ENCODE data around the gene CAMKV. TPM values are rescaled to one million over a fixed set of nuclear protein-coding genes. Genes with fewer than 3 reads are reported as not detected.

The CAMKV gene
- total and polyA plus RNA-seq, 10 of the 15 experiments (the other 5 are each of a cell fraction or from before 2014, with no cell fraction given): 0.06 to 0.20 TPM; not detected in 8

DNA sequence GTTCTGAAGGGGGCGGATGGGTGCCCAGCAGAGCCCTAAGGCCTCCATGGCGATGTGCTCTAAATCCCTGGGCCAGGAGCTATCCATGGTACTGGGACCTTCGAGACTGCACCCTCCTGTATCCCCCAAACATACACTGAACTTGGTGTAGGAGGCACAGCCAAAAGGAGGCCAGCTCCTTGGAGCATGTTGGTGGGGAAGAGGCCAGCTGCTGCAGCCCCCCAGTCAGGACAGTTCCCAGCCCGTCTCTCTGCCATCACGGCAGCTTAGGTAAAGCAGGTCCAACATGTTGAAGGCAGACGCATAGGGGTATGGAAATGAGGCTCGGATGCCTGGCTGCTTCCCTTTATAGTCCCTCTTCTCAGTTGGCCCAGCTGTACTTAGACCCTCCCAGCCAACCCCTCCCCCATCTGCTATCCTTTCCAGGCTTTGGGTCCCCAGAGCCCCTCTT, 1.8 kb downstream of the CAMKV start:
- RAD21 ChIA-PET (ENCODE audit: unreplicated experiment): no interaction called here
- Histone ChIP-seq H3K4me3 (no peak overlapping the region), H3K4me2 (ENCODE audit: control insufficient read depth, insufficient read depth) (no peak overlapping the region), H4K20me1 (ENCODE audit: control insufficient read depth, insufficient read depth) (no peaks in the 10 kb centered on the region), H3K36me3 (ENCODE audit: control insufficient read depth in 2 of 2, insufficient read depth in 2 of 2, low read length in 1 of 2) (no peaks in the 10 kb centered on the region), H2AFZ (ENCODE audit: control insufficient read depth, low read depth, low read length) (no peak overlapping the region), H3K27me3 (replicated peaks in 1 of 2; ENCODE audit: control insufficient read depth in 2 of 2, insufficient read depth in 2 of 2, low read length in 1 of 2) (peaks cover 5 to 11% of the 10 kb centered on the region in 2 experiments; a peak in 3 of 4 replicates), H3K4me1 (ENCODE audit: control insufficient read depth, insufficient read depth, low read length) (no peaks in the 10 kb centered on the region), H3K9ac (ENCODE audit: control insufficient read depth, insufficient read depth, low read length) (no peak overlapping the region), H3K9me3 (replicated peaks; ENCODE audit: control insufficient read depth, insufficient read depth, low read length) (no peaks in the 10 kb centered on the region), H3K79me2 (ENCODE audit: control insufficient read depth, insufficient read depth, low read length) (no peaks in the 10 kb centered on the region), H3K27ac (ENCODE audit: control insufficient read depth, insufficient read depth) (no peak overlapping the region)
- no TSS peak for BruUV-seq (replicated peaks)
- DNase-seq (ENCODE audit: low read depth, low spot score) (no peak), FAIRE-seq (no peak), ATAC-seq (peak; percentile 53; the same call in 2 of the 3 replicates)
- 17% methylated on average over 7 of the region's 7 CpGs for WGBS (ENCODE audit: insufficient coverage, insufficient replicate concordance, low lambda C conversion rate, missing lambda C conversion rate)
- POLR2A ChIA-PET: interaction anchor here (0.6 kb wide), 1 partner anchor 79 kb away, joined by 3 read pairs; no protein-coding TSS in a partner anchor
- SMC1A ChIA-PET (ENCODE audit: uncharacterized antibody, unreplicated experiment): interaction anchor here (1.2 to 2.5 kb wide), 2 partner anchors 12 to 41 kb away, joined by 3 to 8 read pairs; partner anchors contain the start of gene TRAIP
- TF ChIP-seq, protein P1, sequence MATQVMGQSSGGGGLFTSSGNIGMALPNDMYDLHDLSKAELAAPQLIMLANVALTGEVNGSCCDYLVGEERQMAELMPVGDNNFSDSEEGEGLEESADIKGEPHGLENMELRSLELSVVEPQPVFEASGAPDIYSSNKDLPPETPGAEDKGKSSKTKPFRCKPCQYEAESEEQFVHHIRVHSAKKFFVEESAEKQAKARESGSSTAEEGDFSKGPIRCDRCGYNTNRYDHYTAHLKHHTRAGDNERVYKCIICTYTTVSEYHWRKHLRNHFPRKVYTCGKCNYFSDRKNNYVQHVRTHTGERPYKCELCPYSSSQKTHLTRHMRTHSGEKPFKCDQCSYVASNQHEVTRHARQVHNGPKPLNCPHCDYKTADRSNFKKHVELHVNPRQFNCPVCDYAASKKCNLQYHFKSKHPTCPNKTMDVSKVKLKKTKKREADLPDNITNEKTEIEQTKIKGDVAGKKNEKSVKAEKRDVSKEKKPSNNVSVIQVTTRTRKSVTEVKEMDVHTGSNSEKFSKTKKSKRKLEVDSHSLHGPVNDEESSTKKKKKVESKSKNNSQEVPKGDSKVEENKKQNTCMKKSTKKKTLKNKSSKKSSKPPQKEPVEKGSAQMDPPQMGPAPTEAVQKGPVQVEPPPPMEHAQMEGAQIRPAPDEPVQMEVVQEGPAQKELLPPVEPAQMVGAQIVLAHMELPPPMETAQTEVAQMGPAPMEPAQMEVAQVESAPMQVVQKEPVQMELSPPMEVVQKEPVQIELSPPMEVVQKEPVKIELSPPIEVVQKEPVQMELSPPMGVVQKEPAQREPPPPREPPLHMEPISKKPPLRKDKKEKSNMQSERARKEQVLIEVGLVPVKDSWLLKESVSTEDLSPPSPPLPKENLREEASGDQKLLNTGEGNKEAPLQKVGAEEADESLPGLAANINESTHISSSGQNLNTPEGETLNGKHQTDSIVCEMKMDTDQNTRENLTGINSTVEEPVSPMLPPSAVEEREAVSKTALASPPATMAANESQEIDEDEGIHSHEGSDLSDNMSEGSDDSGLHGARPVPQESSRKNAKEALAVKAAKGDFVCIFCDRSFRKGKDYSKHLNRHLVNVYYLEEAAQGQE (IDR thresholded peaks at IDR 0.05; ENCODE audit: low read depth, low read length): peak; percentile 94
- TF ChIP-seq STAT3 (IDR thresholded peaks at IDR 0.05; ENCODE audit: low read depth, low read length) (no peak), NFYB (IDR thresholded peaks at IDR 0.05; ENCODE audit: insufficient read depth, low read depth, low read length) (no peak), PML (IDR thresholded peaks at IDR 0.05; ENCODE audit: low read length) (no peak), MTA2 (IDR thresholded peaks at IDR 0.05; ENCODE audit: low read depth) (no peak), JUND (IDR thresholded peaks at IDR 0.05; ENCODE audit: low read depth, low read length) (no peak), ESRRA (IDR thresholded peaks at IDR 0.05; ENCODE audit: low read length) (no peak), SUZ12 (IDR thresholded peaks at IDR 0.05; ENCODE audit: unreplicated experiment) (no peak), KAT2A (conservative IDR thresholded peaks at IDR 0.05; ENCODE audit: control insufficient read depth, low read depth, low read length) (no peak)
- CTCF ChIA-PET: no interaction called here
- intact Hi-C loops (cut with micrococcal nuclease; ENCODE audit: unreplicated experiment) (no loop called here), in situ Hi-C loops (cut with MboI) (no loop called here)

Data from GM12878 (cell line).